KMS-11 (cell line): ENCODE data around the gene GALNT10.

ENCODE experiments used
- H2AFZ ChIP-seq: fragments of 200-600 bp; sonication (generic); 2 replicates; pipeline ENCODE4 v1.6.1; 2016; ENCODE audit warnings: antibody characterized with exemption, mixed run types, low read depth
- H3K27ac ChIP-seq: fragments of 200-600 bp; sonication (generic); 2 replicates; pipeline ENCODE4 v1.6.1; 2016; ENCODE audit warnings: mild to moderate bottlenecking, mixed run types
- H3K27me3 ChIP-seq: fragments of 200-600 bp; sonication (generic); 2 replicates; pipeline ENCODE4 v1.6.1; 2017; ENCODE audit warnings: mild to moderate bottlenecking, low read depth, mixed run types, moderate library complexity; ENCODE audit not compliant: insufficient read depth
- H3K36me3 ChIP-seq: fragments of 200-600 bp; sonication (generic); 2 replicates; pipeline ENCODE4 v1.6.1; 2017; ENCODE audit warnings: mild to moderate bottlenecking, mixed run types; ENCODE audit not compliant: insufficient read depth
- H3K4me1 ChIP-seq: fragments of 200-600 bp; sonication (generic); 2 replicates; pipeline ENCODE4 v1.6.1; 2016; ENCODE audit warnings: mild to moderate bottlenecking, low read depth, mixed run types; ENCODE audit not compliant: poor library complexity, severe bottlenecking
- H3K4me2 ChIP-seq: fragments of 200-600 bp; sonication (generic); 2 replicates; pipeline ENCODE4 v1.7.0; 2016; ENCODE audit warnings: mild to moderate bottlenecking, mixed run types
- H3K4me3 ChIP-seq: fragments of 200-600 bp; sonication (generic); IDR thresholded peaks from 2 replicates; pipeline ENCODE4 v1.6.1; 2017; ENCODE audit warnings: low read depth, low read length, mixed read lengths; ENCODE audit not compliant: insufficient read depth
- H3K79me2 ChIP-seq: fragments of 200-600 bp; sonication (generic); 2 replicates; pipeline ENCODE4 v1.6.1; 2016; ENCODE audit warnings: low read depth, mixed run types; ENCODE audit not compliant: insufficient read depth
- H3K9ac ChIP-seq: fragments of 200-600 bp; sonication (generic); 2 replicates; pipeline ENCODE4 v1.6.1; 2016; ENCODE audit warnings: mild to moderate bottlenecking, mixed run types
- H4K20me1 ChIP-seq: fragments of 200-600 bp; sonication (generic); 2 replicates; pipeline ENCODE4 v1.6.1; 2016; ENCODE audit warnings: mild to moderate bottlenecking, mixed run types; ENCODE audit not compliant: insufficient read depth
- CTCF ChIP-seq: fragments of 200-600 bp; sonication (generic); conservative IDR thresholded peaks from 2 replicates; pipeline ENCODE4 v1.6.1; 2017; ENCODE audit warnings: low read depth, mild to moderate bottlenecking, antibody characterized with exemption, low read length, moderate library complexity, mixed read lengths

The GALNT10 gene

DNA sequence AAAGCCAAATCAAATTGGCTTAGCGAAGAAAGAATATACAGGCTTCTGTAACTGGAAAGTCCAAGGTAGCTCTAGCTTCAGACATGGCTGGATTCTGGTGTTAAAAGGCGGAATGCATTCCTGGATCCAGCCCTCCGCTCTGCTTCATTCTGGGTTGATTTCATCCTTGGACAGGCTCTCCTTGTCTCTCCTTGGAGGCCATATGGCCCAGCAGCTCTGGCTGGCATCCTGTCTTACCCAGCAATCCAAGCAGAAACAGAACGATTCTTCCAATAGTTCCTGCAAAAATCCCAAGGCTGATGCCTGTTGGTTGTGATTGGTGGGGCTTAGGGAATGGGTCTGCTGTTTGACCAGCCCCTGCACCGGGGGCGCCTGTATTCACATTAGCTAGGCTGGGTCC, 218.3 kb downstream of the GALNT10 start:
- H3K4me2 ChIP-seq, result no peak overlapping the region
- TF ChIP-seq CTCF, result no peak
- no peak overlapping the region for H3K4me3 ChIP-seq
- H3K27me3 ChIP-seq, result no peaks in the 10 kb centered on the region
- H2AFZ ChIP-seq, result no peak overlapping the region
- no peaks in the 10 kb centered on the region for H3K36me3 ChIP-seq
- H3K27ac ChIP-seq, result no peak overlapping the region
- peaks cover 4% of the 10 kb centered on the region for H3K4me1 ChIP-seq
- no peak overlapping the region for H3K9ac ChIP-seq
- no peaks in the 10 kb centered on the region for H4K20me1 ChIP-seq
- no peaks in the 10 kb centered on the region for H3K79me2 ChIP-seq

DNA sequence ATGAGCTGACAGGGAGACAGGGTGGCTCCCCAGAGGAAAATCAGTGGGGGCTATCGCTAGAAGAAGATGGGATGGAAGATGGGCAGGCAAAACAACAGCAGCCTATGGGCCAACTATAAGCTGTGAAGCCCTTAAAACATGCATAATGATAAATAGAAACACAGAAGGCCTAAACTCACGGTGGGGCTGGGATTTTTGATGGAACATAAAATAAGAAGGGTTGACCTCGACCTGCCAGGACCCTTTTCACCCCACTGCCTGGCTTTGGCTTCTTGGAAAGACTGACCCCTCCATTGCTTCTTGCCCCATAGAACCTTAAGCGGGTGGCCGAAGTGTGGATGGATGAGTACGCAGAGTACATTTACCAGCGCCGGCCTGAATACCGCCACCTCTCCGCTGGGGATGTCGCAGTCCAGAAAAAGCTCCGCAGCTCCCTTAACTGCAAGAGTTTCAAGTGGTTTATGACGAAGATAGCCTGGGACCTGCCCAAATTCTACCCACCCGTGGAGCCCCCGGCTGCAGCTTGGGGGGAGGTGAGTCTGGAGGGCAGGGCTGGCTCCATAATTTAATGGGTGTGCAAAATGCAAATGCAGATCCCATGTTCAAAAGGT, 218.8 kb downstream of the GALNT10 start:
- no peaks in the 10 kb centered on the region for H3K79me2 ChIP-seq
- H3K36me3 ChIP-seq, result no peaks in the 10 kb centered on the region
- no peaks in the 10 kb centered on the region for H3K27me3 ChIP-seq
- no peak overlapping the region for H2AFZ ChIP-seq
- H3K4me2 ChIP-seq, result no peak overlapping the region
- TF ChIP-seq CTCF, result no peak
- H3K9ac ChIP-seq, result no peak overlapping the region
- H4K20me1 ChIP-seq, result no peaks in the 10 kb centered on the region
- peaks cover 4% of the 10 kb centered on the region for H3K4me1 ChIP-seq
- no peak overlapping the region for H3K27ac ChIP-seq
- no peak overlapping the region for H3K4me3 ChIP-seq

DNA sequence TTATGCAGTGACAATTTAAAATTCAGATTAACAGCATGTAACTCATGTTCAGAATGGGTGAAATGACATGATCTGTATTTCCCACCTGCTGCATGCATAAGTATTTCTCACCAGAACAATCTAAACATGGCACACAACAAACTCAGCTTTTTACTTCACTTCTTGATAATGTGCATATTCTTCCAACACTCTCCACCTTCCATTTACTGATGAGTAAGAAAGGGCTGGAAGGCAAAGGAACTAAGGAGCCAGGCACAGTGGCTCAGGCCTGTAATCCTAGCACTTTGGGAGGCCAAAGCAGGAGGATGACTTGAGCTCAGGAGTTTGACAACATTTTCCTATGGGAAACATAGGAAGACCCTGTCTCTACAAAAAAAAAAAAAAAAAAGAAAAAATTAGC, 219.5 kb downstream of the GALNT10 start:
- TF ChIP-seq CTCF, result no peak
- no peak overlapping the region for H3K4me3 ChIP-seq
- no peak overlapping the region for H3K4me2 ChIP-seq
- no peaks in the 10 kb centered on the region for H3K36me3 ChIP-seq
- peaks cover under 1% of the 10 kb centered on the region for H3K4me1 ChIP-seq
- no peaks in the 10 kb centered on the region for H3K27me3 ChIP-seq
- no peak overlapping the region for H3K9ac ChIP-seq
- H2AFZ ChIP-seq, result no peak overlapping the region
- H4K20me1 ChIP-seq, result no peaks in the 10 kb centered on the region
- no peaks in the 10 kb centered on the region for H3K79me2 ChIP-seq
- no peak overlapping the region for H3K27ac ChIP-seq

- Histone ChIP-seq H3K36me3 (no peaks in the 10 kb centered on the region), H3K4me3 (no peak overlapping the region), H2AFZ (no peak overlapping the region), H3K27me3 (no peaks in the 10 kb centered on the region), H3K79me2 (no peaks in the 10 kb centered on the region), H3K27ac (no peak overlapping the region), H3K9ac (no peak overlapping the region), H4K20me1 (no peaks in the 10 kb centered on the region), H3K4me1 (no peaks in the 10 kb centered on the region), H3K4me2 (no peak overlapping the region)
- TF ChIP-seq CTCF, result no peak
Observed at GRCh38 chr5:154410786-154411185, 220.3 kb downstream of the GALNT10 start.
